HG03558 (cell line): ENCODE data around the gene WFIKKN2.

ENCODE experiments used
- ATAC-seq: cut with Tn5 transposase; IDR thresholded peaks from one replicate; pipeline ENCODE4 v1.9.1; 2021; ENCODE audit warnings: moderate number of reproducible peaks; ENCODE audit not compliant: unreplicated experiment; ENCODE audit errors: extremely low read depth

The WFIKKN2 gene

DNA sequence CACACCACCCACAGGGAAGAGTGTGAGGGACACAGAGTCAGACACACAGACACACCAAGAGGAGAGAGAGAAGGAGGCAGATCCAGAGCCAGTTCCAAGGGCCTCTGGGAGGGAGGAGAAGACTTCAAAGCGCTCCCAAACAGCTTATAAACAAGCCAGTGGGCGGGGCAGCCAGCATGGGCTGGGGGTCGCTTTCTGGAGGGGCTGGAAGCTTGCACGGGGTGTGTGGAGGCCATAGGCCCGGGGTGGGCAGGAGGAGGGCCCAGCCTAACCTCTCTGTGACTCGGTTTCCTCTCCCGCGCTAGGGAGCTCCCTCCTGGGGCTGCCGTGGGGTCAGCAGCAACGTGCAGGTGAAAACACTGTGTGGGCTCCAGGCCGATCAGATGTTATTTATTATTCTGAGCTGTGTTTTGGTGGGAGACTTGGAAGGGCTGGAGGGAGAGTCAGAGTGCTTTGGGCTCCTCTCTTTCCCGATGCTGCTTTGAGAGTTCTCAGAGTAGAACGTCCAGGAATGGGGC lies 2.5 kb upstream of the WFIKKN2 start:
- ATAC-seq, result no peak

DNA sequence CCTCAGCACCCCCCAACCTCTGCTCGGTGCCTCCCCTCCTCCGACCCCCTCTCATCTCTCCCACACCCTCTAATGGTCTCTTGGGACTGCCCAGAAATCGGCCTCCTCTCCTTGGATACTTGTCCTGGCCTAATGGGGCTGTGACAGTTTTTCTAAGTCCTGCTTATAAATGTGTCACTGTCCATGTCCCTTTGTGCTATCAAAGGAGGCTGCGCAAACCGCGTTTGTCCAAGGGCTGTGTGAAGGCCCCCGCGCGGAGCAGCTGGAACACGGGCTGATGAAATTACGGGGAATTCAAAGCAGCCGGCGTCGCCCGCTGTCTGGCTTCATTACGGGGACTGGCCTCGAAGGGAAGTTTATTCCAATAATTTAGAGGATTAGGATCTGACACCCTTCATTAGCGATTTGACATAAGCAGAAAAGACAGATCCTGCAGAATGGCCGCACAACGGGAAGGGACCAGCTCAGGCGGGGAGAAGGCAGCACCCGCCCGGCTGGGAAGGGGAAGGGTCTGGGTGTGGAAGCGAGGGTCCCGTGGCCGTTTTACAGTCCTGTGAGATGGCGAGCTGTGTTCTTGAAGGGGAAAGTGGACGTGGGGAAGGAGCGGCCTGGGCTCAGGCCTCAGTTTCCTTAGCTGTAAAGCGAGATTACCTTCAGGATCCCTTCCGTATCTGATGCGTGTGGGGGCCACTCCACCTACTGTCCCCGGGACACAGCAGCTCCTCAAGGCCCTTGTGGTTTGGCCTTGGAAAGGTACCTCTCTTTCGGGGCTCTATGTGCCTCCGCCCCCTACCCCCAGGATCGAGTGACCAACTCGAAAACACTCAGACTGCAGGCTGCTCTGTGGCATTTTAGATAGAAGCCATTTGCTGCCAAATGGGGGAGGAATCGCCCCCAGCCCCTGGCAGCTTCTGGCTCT lies 1.6 kb upstream of the WFIKKN2 start:
- ATAC-seq, result no peak

DNA sequence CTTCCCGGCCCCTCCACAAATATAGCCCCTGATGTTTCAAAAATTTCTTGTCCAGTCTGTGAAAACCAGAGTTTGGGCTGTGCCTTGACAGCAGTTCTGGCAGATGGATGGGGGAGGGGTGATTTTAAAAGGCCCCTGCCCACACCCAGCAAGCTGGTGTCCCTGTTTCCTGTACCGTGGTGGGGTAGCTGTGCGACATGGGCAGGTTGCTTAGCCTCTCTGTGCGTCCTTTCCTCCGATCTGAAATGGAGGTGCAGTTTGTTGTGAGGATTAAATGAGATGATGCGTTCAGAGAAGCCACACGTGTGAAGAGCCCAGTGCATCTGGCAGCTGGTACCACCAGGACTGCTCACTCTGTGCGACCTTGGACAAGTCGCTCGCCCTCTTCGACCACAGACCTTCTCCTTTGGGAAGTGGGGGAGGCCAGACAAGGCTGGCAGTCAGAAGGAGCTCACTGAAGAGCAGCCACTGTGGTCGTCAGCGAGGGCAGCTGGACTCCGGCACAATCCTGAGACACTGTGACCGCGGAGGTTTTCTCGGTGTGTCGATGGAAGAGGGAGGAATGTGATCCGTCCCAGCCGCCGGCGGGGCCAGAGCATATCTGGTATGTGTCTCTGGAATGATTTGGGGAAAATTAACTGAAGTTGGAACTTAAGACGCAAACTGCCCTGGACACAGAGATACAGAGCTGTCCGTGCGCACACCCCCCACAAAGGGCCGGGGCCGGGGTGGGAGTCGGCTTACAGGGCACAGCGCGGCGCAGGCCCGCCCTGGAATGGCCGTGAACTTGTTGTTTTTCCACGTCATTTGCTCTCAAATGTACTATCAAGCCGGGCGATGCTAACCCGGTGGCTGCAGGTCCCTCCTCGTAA lies 721 bp upstream of the WFIKKN2 start:
- ATAC-seq, result no peak

DNA sequence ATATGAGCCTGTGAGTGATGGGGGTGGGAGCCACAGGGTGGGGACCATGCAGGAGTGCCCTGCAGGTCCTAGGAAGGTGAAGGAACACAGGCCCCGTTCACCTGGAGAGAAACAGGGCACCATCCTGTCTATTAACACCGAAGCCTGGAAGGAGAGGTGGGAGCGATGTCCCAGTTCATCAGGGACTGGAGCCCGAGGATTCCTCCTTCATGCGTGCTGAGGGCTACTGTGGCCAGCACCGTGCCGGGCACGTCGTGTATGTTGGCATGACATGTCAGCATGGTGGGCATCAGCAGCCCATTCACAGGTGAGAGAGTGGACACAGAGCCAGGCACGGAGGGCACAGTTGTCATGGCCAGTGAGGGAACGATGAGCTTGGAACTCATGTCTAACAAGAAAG lies 1.4 kb downstream of the WFIKKN2 start:
- ATAC-seq, result no peak

DNA sequence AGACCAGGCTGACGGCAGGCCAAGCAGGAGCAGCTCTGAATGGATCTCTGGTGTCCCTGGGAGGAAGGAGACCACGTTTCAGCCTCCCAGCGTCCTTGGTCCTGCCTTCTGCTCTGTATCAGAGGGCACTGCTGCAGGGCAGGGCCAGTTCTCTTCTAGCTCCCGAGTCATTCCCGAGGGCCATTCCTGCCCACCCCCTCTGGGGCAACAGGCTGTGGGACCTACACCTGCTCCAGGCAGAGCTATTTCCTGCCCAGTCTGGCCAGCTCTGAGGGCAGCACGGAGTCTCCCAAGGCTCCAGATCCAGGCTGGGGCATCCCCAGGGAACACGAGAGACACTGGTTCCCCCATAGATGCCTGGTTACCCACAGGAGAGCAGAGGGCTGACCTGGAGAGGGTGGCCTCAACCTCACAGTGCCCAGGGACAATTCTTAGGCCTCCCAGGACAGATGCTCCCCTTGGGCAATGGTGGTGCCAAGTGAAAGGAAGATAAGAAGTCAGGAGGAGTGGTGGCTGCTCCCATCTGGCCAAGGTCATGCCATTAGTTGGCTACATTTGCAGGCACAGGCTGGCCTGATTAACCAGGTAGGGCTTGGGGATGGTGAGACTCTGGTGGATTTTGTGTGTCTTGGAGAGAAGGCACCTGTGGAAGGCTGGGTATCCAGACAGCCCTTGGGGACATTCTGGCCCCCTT lies 2.0 kb downstream of the WFIKKN2 start:
- ATAC-seq, result no peak

DNA sequence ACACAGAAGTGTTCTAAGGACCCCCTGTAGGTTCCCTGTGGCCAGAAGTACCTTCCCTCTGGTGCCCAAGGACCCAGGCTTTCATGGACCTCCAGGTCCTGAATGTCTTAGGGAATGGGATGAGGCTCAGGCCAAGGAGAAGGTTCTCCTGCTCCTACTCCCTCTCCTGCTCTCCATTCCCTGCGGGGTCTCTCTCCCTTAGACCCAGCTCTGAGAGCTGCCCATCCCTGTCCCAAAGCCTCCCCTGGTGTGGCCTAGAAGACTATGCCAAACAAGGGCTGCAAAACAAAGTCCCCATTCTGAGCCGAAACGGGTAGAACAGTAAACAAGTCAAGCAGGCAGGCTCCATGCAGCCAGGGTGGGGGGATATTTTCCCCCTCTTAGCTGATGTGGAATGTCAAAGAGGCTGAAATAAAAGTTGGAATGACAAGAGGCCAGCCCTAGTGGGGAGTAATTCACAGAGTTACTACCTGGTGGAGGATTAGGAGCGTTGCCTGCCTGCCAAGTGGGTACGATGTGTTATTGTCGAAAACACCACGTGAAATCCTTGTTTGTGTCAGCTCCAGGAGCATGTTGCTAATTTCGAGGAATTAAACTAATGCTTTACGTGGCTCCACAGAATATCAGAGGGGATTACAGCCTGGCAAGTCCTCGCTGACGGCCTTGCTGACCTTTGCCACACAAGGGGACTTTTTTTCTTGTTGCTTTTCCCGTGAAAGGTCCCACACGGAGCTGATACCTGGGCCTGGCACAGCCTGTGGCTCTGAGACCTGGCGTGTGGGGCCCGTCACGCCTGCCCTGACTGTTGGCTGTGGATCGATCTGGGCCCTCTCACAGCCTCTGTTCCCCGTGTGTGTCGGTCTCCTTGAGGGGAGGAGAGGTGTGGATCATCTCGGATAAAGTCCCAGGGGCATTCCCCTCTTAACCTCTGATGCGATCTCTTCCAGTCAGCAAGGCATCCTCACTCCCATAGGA lies 2.9 kb downstream of the WFIKKN2 start:
- no peak for ATAC-seq

DNA sequence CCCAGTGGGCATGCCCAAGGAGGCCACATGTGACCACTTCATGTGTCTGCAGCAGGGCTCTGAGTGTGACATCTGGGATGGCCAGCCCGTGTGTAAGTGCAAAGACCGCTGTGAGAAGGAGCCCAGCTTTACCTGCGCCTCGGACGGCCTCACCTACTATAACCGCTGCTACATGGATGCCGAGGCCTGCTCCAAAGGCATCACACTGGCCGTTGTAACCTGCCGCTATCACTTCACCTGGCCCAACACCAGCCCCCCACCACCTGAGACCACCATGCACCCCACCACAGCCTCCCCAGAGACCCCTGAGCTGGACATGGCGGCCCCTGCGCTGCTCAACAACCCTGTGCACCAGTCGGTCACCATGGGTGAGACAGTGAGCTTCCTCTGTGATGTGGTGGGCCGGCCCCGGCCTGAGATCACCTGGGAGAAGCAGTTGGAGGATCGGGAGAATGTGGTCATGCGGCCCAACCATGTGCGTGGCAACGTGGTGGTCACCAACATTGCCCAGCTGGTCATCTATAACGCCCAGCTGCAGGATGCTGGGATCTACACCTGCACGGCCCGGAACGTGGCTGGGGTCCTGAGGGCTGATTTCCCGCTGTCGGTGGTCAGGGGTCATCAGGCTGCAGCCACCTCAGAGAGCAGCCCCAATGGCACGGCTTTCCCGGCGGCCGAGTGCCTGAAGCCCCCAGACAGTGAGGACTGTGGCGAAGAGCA lies 4.4 kb downstream of the WFIKKN2 start:
- ATAC-seq, result no peak

DNA sequence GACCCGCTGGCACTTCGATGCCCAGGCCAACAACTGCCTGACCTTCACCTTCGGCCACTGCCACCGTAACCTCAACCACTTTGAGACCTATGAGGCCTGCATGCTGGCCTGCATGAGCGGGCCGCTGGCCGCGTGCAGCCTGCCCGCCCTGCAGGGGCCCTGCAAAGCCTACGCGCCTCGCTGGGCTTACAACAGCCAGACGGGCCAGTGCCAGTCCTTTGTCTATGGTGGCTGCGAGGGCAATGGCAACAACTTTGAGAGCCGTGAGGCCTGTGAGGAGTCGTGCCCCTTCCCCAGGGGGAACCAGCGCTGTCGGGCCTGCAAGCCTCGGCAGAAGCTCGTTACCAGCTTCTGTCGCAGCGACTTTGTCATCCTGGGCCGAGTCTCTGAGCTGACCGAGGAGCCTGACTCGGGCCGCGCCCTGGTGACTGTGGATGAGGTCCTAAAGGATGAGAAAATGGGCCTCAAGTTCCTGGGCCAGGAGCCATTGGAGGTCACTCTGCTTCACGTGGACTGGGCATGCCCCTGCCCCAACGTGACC lies 5.0 kb downstream of the WFIKKN2 start:
- ATAC-seq, result no peak

DNA sequence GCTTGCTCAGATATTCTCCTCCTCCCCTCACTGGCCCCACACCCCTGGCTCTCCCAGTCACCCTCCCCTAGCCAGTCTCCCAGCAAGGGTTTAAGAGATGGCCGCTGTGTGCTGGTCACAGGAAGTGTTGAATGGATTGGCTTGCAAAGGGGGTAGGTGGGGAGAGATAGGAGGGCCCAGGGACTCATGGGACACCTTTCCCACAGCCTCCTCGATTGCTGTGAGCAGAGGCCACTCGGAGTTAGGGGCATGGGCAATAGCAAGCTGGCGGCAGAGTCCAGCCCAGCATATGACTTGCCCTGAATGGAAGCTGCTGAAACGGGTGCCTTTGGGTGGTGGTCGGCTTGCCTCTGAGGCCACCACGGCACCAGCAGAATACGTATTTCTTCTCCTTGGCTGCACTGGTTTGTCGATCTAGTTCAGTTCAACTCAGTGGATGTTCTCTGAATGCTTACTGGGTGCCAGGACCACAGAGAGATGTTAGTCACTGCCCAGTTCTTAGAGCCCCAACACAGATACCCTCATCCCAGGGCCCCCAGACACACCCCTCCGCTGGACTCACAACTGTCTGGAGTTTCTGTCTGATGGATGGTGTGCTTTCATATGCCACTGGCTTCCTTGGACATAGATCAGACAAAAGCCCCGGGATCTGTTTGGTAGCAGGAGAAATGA lies 6.0 kb downstream of the WFIKKN2 start:
- no peak for ATAC-seq

DNA sequence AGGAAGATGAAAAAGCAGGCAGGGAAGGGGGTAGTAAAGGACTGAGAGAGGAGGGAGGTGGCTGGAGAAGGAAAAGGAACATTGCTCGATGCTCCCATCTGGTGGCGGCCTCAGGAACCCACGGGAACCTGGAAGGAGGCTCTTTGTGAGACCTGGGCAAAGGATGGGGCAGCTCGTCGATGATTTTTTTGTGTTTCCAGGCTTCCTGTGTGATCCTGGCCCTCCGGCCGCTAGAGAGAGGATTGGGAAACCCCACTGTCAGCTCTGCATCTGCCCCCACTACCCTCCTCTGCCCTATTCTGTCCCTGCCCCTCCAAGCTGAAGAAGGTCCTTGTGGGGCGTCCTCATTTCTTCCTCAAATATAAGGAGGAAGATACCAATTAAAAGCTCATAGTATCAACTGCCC lies 6.6 kb downstream of the WFIKKN2 start:
- no peak for ATAC-seq

DNA sequence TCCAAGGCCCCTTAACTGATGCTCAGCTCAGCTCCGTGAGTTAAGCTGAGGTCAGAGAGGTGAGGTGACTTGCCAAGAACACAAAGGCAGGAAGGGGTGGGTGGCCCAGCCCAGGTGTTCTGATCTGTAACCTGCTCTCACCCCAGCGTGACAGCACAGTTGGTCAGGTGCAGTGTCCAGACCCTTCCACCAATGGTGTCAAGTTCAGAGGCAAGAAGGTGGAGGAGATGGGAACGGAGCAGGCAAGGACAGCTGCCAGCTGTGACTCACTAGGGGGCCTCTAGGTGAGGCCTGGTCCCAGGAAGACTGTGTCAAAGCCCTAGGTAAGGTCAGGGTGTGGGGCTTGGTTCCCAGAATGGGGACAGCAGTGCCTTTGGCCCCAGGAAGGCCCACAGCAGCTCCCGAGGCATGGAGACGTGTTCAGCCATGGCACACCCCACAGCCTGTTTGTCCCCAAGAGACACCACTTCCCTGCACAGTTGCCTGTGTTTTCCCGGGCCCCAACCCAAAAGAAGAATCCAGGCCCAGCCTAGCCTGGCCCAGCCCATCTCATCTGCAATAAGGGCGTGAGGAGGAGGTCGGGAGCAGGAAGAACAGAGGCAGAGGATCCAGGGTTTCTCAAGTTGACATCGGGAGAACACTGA lies 7.2 kb downstream of the WFIKKN2 start:
- no peak for ATAC-seq

DNA sequence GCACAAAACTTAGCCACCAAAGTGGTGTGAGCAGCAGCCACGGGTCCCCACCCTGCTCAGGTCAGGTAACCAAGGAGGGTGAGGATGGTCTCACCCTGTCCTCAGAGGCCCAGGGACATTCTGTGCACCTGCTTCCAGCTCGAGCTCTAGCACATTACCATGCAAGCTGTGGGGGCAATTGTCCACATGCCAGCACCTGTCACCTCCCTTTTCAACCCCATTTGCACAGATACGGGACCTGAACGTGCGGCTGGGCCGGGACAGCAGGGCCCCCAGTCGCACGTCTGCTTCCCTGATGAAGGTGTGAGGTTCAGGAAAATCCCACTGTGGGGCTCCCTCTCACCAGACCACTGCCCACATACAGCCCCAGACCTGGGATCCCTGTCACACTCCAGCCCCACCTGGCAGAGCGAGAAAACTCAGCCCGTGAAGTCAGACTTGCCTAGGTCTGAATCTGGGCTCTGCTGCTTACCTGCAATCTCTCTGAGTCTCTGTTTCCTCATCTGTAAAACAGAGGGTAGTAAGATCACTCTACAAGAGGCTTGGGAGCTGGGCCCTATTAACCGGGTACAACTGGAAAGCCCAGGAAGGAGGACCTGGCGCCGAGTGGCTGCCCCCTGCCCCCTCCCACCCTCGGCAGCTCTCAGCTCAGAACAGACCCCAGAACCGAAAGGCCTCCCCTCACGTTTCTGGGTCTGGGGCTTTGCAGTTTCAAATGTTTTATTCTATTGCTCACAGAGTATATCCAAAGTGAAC lies 7.9 kb downstream of the WFIKKN2 start:
- no peak for ATAC-seq

DNA sequence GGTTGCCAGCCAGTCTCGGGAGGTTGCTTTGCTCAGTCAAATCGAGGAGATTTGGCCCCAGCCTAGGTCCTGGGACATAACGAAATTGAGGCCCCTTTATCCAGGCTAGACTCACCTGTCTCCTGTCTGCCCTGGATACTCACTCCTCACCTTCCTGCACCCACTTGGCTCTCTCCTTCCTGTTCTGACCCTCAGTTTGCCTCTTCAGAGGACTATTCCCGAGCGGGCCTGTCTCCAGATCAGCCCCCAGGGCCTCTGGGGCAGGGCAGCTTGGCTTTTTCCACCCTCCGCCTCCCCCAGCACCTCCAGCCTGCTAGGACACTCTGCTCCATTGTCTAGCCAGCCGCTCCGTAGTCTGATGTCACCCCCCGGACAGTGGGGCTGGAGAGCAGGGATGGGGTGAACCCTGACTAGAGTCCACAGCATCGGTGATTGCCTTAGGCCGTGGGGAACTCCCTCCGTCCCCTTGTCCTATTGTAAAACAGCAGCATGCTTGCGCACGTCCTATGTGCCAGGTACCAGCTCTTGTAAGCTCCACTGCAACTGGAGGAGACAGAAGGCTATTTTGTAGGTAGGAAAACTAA lies 8.8 kb downstream of the WFIKKN2 start:
- no peak for ATAC-seq

DNA sequence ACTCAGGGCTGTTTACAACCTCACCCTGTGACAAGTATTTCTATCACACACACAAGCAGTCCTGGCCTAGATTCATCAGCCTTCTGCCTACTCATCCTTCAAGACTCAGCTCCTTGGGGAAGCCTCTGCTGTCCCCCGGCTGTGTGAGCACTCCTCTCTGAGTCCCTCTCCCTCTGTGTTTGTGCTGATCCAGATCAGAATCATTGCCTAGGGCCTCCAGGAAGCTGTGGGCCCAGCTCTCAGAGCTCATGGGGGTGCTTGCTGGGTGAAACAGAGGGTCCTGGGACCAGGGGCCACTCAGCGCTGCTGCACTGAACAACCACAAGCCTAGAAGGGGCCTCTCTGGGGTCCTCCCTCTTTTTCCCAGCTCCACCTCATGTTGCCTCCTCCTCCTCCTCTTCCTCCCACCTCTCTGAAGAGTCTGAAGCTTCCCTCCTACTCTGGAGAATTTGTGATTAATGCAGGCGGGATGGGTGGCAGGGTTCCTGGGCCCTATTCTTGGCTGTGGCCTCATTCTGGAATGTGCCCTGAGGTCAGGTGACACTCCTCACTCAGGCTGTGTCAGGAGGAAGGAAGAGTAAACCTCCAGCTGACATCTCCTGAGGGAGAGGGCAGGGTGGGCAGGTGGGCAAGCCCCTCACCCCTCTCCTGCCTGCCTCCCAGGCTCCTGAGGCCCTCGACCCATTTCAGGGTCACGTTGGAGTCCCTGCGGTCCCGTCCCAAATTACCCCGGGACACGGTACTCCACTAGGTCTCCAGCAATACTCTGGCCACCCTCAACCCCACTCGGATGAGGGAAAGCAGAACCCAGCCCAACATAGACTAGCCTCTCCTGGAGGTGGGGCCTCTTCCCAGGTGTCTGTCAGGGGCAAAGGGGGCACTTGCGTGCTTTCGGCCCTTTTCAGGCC lies 10.1 kb downstream of the WFIKKN2 start:
- no peak for ATAC-seq

DNA sequence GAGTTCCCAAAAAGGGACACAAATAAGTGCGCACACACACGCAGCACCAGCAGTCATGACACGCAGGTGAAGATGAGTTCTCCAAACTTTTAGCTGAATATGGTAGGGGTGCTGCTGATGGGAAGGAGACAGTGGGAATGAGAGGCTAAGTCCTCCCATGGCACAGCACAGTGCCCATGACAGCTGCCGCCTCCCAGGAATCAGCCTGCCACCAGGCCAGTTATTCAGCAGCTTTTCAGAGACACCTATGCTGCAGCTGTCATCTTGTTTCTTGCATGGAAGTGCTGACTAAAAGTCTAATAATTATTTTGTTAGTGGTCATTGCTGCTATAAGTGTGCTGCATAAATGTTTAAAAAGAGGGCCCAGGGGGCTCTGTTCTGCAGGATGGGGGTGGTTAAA lies 12.2 kb downstream of the WFIKKN2 start:
- ATAC-seq, result no peak
